Cerebellar nuclear complex (tissue), 1 donor: Measurements from ENCODE around the gene SPPL2C.
A peak's percentile ranks its signal among the peaks of the same experiment; 100 is the strongest.

Source experiments
- DNase-seq, 2 experiments: peaks; one replicate each; lab custom pipeline; 2025; lab: John Stamatoyannopoulos, UW

The SPPL2C gene, protein sequence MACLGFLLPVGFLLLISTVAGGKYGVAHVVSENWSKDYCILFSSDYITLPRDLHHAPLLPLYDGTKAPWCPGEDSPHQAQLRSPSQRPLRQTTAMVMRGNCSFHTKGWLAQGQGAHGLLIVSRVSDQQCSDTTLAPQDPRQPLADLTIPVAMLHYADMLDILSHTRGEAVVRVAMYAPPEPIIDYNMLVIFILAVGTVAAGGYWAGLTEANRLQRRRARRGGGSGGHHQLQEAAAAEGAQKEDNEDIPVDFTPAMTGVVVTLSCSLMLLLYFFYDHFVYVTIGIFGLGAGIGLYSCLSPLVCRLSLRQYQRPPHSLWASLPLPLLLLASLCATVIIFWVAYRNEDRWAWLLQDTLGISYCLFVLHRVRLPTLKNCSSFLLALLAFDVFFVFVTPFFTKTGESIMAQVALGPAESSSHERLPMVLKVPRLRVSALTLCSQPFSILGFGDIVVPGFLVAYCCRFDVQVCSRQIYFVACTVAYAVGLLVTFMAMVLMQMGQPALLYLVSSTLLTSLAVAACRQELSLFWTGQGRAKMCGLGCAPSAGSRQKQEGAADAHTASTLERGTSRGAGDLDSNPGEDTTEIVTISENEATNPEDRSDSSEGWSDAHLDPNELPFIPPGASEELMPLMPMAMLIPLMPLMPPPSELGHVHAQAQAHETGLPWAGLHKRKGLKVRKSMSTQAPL

DNA sequence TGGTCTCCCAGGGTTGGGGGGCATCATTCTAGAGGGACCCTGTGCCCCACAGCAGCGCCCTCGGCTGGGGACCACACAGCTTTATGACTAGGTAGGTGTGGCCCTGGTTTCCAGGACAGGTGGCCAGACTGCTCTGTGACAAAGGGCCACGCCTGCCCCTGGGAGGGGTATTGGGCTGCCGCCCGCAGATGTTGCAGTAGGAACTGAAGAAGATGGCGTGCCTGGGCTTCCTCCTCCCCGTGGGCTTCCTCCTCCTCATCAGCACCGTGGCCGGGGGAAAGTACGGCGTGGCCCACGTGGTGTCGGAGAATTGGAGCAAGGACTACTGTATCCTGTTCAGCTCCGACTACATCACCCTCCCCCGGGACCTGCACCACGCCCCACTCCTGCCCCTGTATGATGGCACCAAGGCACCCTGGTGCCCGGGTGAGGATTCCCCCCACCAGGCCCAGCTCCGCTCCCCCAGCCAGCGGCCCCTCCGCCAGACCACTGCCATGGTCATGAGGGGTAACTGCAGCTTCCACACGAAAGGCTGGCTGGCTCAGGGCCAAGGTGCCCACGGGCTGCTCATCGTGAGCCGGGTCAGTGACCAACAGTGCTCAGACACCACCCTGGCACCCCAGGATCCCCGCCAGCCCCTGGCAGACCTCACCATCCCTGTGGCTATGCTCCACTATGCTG lies at the start of gene SPPL2C:
SPPL2C (plus strand) TSS at position 187 of the 681 bp plus-strand sequence; CDS start at position 213, 26 bp downstream.
- DNase-seq, result no peak

DNA sequence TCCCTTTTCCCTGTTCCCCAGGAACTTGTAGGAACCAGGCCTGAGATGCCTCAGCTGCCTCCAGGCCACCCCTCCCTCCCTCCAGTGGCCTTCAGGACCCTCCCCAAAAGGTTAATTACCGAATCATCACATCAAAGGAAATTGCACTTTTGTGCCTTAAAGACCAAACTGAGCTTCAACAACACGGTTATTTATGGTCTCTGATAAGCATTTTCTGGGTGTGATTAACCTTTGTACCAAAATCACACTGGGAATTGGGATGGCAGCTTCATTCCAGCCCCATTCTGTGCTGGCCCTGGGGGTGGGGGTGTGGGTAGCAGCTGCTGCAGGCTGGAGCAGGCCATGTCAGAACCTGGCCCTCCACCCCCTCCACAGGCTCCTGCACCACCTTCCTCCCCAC lies 43.9 kb upstream of the SPPL2C start:
- DNase-seq, result no peak

DNA sequence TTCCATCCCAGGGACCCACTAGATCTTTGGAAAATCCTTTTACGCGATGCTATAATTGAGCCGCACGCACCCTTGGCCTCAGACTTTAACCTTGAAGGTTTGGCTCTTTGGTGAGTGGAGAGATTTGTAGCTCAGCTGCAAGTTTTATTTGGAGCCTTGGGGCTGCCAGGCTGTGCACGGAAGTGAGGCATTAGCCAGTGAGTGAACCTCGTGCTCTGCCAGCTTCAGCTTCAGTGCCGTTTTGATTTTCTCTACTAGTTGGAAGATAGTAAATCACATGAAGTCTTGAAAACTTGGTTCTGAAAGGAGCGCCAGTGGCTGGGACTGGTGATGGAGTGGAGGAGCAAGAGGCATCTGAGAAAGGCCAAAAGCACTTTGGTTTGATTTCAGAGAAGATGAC lies 43.3 kb upstream of the SPPL2C start:
- no peak for DNase-seq

DNA sequence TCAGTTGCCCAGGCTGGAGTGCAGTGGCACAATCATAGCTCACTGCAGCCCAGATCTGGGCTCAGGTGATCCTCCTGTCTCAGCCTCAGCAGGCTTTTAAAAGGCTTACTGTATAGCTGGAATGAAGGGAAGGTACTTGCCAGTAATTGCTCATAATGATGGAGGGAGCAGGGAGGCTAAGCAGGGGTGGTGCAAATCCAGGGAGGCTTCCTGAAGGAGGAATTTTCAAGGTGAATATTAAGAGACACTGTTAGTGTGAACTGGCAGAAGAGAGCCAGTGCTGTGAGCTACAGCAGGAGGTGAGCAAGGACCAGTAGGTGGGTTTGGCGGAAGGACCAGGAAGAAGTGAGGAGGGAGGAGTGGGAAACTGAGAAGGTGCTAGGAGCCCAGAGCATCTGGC lies 35.8 kb upstream of the SPPL2C start:
- DNase-seq, result no peak

DNA sequence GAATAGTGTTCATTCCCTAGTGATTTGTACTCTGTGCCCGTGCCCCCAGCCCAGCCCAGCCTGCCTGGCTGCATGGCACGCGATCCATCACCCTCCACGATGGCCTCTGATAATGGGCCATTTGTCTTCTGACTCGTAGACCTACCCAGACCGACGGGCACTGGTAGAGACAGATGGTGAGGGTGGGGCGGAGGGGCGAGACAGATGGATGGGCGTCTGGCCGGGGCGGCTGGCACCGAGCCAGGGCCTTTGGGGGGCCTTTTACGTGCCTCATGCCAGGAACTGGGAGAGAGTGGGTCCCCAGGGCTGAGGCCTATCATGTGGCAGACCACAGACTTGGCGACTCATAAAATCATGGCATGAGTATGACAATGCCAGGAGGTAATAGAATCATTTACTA lies 35.2 kb upstream of the SPPL2C start:
- DNase-seq, result no peak

DNA sequence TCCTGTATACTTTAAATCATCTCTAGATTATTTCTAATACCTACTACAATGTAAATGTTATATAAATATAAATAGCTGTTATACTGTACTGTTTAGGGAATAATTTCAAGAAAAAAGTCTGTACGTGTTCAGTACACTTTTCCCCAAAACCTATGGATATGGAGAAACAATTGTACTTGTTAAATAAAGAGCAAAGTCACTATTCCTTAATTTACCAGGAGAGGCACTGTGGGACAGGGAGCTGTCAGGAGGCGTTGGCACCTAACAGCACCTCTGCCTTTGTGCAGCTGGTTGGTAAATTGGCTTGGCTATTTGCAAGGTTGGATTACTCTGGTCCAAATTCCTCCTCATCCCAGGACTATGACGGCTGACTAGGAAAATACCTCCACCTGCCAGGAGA lies 32.6 kb upstream of the SPPL2C start:
- DNase-seq, result no peak

DNA sequence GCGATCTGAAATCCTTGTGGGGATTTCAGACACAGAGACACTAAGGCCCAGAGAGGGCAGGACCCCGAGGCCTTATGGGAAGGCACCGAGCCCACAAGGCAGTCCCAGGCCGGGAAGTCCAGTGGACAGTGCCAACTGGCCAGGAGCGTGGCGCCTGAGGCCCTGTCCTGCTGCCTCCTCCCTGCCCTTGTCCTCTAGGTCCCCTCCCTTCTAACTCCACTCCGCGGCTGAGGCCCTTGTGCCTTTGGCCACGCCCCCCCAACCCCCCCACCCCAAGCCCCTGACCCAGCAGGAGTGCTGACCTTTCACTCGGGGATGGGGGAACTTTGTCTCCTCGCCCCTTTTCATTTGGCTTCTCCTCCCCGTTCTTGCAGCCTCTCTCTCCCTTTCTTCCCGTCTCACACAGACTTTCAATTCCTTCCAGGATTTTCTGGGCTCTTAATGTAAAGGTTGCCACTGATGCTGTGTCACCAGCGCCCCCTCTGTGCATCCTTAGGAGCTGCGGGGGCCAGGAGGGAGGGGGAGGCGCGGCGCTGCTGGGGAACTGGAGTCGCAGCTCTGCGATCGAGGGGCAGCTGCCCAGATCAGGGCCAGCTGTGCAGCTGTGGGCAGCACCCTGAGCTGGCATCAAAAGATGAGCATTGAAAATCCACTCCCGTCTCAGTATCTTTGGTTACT lies 31.5 kb upstream of the SPPL2C start:
- no peak for DNase-seq

DNA sequence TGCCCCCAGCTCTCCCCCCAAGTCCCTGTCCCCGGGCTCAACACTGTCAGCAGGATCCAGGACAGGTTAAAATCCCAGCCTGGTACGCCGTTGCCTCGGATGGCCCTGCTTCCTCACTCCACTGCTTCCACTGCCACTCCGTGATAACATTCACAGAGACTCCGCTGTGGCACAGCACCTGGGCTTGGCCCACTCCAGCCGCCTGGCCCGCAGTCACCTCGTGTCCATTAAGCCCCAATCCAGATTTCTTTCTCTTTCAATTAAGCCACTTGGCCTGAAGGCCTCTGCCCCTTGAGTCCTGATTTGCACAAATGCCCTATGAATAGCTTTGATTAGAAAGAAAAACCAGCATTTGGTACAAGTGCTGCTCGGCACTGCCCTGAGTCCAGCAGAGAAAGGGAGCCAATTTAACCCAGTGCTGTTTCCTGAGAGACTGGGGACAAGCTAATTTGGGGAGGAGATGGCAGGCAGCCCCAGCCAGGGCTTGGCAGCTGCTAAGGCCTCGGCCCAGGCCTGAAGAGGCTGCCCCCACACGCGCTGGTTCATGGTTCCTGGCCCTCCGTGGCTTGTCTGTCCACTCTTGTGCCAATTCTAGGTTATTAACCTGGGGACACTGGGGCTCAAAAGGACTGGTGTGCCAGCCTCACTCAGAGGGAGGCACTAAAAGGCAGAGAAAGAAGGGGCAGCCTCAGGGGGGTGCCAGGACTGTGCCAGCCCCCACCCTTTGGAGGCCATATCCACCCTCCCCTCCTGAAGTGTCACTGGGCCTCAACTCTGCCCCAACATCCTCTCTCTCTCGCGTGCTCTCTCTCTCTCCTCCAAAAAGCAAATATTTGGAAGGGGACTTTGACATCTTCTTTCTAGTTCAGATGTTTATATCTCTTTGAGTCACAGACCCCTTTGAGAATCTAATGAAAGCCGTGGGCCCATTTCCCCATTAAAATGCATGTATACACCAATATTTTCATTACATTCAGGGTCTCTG lies 29.8 kb upstream of the SPPL2C start:
- peak; percentile 78 to 85 for DNase-seq

DNA sequence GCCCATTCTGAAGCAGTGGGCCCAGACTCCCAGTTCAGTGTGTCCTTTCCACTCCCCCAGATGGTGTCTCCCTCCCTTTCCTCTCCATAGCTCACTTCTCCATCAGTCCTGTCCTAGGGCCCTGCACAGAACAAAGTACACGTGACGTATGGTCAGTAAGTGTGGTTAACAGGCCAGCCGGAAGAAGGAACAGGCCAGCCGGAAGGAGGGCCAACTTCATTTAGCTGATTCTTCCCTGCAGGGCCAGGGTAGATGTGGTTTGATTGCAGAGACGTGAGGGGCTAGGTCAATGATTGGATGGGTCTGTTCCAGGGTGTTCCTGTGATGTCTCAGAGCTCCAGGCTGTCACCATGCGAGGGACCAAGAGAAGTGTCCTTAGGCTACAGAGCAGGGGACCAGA lies 28.9 kb upstream of the SPPL2C start:
- no peak for DNase-seq

DNA sequence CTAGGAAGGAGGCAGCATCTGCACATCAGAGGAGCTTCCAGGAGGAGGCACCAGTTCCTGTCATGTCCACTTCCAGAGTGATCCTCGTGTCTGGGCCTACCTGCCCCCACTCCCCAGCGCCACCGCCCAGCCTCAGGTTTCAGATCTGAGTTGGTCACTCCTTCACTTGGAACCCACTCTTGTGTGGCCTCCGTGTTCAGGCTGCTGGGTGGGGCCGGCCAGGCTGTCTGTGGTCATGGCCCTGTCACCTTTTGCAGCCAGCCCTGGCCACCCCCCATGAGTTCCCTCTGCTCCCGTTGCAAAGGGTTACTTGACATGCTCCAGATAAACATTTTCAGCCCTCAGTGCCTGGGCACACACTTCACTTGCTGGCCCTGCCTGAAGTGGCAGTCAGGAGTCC lies 26.6 kb upstream of the SPPL2C start:
- DNase-seq, result no peak

DNA sequence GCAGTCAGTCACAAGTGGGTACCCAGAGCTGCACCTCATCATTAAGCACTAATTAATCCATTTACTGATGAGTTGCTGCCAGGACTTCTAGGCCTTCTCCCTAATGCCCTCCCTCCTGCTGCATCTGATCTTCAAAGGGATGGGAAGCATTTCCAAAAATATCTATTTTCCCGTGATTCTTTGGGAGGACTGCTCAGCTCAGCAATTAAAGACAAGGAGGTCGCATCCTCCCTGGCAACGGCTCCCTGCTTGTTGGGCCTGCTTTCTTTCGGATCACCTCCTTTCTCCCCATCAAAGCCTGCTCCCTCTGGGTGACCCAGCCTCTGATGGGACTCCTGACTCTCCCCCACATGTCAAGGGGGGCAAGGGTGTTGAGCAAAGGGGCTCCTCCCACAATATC lies 26.0 kb upstream of the SPPL2C start:
- no peak for DNase-seq

DNA sequence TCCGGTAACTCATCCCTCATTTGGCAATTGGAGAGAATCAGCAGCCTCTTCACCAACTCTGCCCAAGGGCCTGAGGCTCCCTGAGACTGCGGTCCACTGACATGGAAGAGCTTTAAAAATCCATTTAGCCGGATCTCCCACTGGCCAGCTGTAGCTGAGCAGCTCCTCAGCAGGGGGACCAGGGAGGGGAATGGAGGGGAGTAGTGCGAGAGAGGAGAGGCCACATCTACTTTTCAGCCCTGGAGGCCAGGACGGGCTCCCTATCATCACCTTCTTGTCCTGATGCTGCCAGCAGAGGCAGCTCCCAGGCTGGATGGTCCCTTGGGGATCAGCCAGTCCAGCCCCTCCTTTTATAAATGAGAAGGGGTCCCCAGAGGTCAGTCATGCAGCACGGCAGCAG lies 25.0 kb upstream of the SPPL2C start:
- DNase-seq, result no peak

DNA sequence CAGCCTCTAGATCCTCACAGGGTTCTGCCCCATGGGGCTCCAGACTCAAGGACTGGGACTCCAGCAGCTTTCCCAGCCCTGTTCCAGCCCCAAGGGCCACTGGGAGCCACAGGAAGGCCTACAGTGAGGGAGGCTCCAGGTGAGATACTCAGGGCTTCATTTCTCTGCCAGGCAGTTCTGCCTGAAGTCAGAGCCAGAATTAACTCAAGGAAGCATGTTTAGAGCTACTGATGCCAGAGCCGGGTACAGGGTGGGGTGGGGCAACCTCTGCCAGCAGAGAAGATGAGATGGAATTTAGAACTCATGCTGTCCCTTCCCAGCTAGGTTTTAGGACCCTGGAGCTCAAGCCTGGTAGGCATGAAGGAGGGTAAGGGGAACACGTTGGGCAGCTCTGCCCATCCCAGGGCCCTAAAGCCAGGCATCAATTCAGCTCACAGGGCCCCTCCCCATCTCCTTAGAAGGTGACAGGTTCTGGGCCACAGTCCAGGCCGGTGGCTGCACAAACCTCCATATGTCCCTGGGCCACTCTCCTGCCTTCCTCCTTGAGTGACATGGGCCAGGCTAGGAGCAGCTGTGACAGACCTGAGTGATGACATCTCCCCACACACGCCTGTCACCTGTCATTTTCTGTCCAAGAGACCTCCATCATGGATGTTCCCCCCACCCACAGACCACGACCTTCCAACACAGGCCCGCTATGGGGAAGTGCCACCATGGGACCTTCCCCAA lies 24.5 kb upstream of the SPPL2C start:
- DNase-seq, result peak in 1 of 2 experiments; percentile 63

DNA sequence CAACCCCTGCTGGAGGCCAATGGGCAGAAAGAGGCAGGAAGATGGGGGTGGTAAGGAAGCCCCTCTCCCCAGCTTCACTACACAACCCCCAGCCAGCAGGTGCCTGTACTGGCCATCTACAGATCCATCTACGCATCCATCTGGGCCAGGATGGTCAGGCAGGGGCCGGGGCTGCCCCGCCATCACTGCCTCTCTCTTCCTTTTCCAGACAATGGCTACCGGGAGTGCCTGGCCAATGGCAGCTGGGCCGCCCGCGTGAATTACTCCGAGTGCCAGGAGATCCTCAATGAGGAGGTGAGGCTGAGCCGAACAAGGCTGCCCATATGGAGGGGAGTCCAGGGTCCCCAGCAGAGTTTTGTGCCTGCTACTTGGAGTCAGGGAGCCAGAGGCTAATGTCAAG lies 23.5 kb upstream of the SPPL2C start:
- no peak for DNase-seq

DNA sequence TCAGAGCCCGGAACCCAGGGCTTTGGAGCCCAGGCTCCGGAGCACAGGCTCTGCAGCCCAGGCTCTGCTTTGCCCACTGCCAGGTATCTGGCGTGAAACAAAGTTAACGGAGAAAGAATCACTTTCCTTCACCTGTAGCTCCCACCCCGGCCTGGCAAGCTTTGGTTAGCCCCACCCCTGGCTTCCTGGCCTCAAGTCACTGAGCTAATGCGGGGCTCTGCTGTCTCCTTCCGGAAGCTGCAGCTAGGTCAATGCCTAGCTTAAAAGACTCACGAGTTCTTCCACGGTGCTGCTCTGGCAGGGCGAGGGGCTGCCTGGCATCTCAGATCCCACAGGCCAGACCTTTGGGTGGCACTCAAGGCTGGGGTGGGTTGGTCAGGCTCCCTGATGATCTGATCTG lies 21.1 kb upstream of the SPPL2C start:
- DNase-seq, result no peak

DNA sequence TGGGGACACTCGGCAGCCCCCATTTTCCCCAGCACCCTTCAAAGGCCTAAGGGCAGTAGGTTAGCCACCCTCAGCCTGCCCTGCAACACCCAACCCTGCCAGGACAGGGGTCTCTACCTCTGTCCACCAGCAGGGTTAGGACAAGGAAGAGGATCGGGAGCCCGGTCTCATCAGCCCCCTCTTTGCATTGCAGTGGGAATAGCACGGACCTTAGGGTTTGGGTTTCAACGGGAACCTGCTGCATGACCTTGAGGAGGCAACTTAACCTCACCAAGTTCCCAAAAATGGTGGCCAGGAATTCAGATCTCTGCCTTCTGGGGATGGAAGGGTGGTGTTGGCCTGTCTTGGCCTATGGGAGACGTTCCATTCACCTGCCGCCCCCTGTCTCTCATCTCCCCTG lies 20.2 kb upstream of the SPPL2C start:
- no peak for DNase-seq

DNA sequence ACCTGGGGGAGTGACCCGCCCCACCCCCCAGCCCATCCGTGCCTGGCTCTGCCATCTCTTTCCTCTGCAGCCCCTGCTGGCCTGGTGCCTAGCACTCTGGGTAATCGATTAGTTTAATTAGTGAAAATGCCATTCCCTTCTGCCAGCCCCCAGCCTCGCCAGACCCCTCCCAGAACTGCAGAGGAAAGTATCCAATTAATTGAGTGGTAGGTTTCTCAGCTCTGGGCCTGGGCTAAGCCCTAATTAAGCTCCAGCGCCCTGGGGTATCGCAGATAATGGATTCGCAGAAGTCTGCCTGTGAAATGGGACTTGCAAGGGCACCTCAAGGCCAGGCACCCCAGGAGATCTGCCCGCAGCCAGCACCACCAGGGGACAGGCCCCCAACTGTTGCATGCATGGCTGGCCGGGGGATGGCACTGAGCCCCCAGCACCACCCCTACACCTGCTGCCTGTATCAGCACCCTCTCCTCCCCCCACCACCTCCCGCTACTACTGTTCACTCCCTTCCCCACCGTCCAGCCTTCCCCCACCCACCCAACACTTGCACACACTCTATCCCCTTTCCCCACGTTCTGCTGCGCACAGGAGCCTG lies 19.7 kb upstream of the SPPL2C start:
- DNase-seq, result no peak

DNA sequence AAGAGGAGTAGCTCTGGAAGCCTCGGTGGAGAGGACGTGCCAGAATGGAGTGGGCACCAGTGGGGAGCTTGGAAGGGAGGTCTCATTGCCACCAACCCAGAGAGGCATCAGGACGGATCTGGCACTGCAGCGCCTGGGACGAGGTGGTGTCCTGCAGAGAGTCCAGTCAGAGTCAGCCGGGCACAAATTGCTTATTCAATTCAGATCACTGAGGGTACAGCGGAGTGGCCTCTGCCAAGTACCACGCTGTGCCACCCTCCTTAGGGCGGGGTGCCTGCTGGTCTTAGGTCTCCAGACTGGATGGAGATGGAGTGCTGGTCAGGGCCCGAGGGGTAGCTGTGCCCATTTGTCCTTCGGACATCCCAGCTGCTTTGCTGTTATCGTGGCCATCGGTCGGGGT lies 18.9 kb upstream of the SPPL2C start:
- no peak for DNase-seq

DNA sequence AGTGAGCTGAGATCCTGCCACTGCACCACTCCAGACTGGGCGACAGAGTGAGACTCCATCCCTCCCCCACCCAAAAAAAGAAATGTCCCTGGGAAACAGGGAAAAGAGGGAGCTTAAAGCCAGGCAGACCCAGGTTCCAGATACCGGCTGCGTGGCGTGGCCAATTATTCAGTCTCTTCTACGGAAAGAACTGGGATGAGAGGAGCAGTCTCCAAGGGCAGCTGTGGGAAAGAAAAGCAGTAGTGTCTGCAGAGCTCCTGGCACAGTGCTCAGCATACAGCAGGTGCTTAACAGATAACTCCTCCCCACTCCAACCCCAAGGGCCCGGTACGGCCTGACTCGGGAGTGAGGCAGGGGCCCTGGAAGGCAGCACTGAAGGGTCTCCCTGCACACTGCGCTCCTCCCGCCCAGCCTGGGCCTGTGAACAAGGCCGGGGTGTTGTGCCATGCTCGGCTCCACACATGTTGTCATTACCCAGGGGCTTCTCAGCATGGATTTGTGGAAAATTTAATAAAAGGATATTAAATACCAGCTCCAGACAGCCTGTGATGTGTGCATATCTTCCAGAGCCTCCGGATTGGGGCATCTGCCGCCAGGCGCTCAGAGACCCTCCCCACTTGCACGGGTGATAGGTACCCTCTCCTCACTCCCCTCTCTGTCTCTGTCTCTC lies 17.6 kb upstream of the SPPL2C start:
- no peak for DNase-seq

DNA sequence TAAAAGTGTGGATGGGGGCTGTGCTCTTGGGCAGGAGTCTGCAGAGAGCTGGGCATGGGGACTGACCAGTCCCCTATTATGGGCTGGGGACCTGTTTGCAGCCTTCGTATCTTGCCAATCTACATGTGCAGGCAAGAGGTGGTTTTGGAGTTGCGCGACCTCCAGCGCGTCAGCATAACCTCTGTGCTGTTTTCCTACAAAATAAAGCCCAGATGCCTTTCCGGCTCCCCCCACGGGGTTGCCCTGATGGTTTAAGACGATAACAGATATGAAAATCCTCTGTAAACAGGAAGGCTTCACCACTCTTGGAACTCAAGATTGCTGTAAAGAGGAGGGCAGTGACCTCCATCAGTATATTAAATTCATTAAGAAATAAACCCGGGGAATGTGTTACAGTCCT lies 16.5 kb upstream of the SPPL2C start:
- no peak for DNase-seq
